GM12874 (cell line): ENCODE data around the gene FCF1.

Experiments used
- CTCF ChIP-seq: IDR thresholded peaks from 2 replicates; pipeline ENCODE4 v1.5.1; 2011; ENCODE audit warnings: low read depth, mild to moderate bottlenecking, control low read depth, low read length, moderate library complexity; ENCODE audit not compliant: insufficient read depth

Gene FCF1

GRCh38 chr14:74771399-74771798 lies 58.5 kb downstream of the FCF1 start:
- TF ChIP-seq CTCF = no peak

- TF ChIP-seq CTCF = no peak
These were observed 71.7 kb downstream of the FCF1 start for GRCh38 chr14:74784634-74785033.

- TF ChIP-seq CTCF = no peak
These were observed 72.2 kb downstream of the FCF1 start for GRCh38 chr14:74785056-74785613.

GRCh38 chr14:74786796-74787315 lies 73.9 kb downstream of the FCF1 start:
- TF ChIP-seq CTCF = no peak
